ENCODE data around the gene RAMP2.
A peak's percentile ranks its signal among the peaks of the same experiment; 100 is the strongest.

The RAMP2 gene

DNA sequence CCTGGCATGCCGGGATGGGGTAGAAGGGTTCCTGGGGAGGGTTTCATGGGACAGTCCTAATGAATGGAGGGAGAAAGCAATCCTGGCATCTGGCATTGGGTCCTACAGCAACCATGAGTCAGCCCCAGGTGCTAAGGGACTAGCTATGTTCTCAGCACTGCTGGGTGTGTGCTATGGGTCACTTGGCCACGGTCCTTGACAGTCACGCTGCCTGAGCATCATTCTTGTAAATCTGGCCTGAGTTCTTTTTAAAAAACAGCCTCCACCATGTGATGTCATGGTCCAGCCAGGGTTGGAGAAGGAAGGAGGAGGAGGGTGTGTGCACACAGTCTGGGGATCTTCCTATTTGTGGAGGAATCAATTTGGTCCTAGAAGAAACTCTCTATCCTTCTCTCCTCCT, 6.2 kb upstream of the RAMP2 start:
- no peak overlapping the region for H3K4me2 ChIP-seq (ENCODE audit: low read length)
- no peaks in the 10 kb centered on the region for H3K9me2 ChIP-seq (ENCODE audit: low read depth, low read length)
- no peaks in the 10 kb centered on the region for H4K20me1 ChIP-seq (ENCODE audit: insufficient read depth, low read length)
- no peaks in the 10 kb centered on the region for H3K9me3 ChIP-seq (ENCODE audit: low read length)
- no peak overlapping the region for H3K4me3 ChIP-seq (ENCODE audit: low read depth, low read length, poor library complexity, severe bottlenecking)
- no peaks in the 10 kb centered on the region for H3K4me1 ChIP-seq (ENCODE audit: insufficient read depth, low read length, severe bottlenecking)
- no peaks in the 10 kb centered on the region for H3F3A ChIP-seq (ENCODE audit: insufficient read depth, low read length)
- no peaks in the 10 kb centered on the region for H3K79me2 ChIP-seq (ENCODE audit: insufficient read depth, low read length)
- H3K36me3 ChIP-seq (ENCODE audit: insufficient read depth, low read length), result no peaks in the 10 kb centered on the region
- H3K27ac ChIP-seq (ENCODE audit: low read depth, low read length, poor library complexity, severe bottlenecking), result no peak overlapping the region
- no peak overlapping the region for H2AFZ ChIP-seq (ENCODE audit: low read length)
- no peak for TF ChIP-seq EZH2 (IDR thresholded peaks at IDR 0.05; ENCODE audit: borderline replicate concordance, low read length)
- TF ChIP-seq, protein P1, sequence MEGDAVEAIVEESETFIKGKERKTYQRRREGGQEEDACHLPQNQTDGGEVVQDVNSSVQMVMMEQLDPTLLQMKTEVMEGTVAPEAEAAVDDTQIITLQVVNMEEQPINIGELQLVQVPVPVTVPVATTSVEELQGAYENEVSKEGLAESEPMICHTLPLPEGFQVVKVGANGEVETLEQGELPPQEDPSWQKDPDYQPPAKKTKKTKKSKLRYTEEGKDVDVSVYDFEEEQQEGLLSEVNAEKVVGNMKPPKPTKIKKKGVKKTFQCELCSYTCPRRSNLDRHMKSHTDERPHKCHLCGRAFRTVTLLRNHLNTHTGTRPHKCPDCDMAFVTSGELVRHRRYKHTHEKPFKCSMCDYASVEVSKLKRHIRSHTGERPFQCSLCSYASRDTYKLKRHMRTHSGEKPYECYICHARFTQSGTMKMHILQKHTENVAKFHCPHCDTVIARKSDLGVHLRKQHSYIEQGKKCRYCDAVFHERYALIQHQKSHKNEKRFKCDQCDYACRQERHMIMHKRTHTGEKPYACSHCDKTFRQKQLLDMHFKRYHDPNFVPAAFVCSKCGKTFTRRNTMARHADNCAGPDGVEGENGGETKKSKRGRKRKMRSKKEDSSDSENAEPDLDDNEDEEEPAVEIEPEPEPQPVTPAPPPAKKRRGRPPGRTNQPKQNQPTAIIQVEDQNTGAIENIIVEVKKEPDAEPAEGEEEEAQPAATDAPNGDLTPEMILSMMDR (IDR thresholded peaks at IDR 0.05; ENCODE audit: low read length), result no peak
- no peaks in the 10 kb centered on the region for H3K27me3 ChIP-seq (ENCODE audit: insufficient read depth, low read length)
- H3K9ac ChIP-seq (ENCODE audit: low read length), result no peak overlapping the region

DNA sequence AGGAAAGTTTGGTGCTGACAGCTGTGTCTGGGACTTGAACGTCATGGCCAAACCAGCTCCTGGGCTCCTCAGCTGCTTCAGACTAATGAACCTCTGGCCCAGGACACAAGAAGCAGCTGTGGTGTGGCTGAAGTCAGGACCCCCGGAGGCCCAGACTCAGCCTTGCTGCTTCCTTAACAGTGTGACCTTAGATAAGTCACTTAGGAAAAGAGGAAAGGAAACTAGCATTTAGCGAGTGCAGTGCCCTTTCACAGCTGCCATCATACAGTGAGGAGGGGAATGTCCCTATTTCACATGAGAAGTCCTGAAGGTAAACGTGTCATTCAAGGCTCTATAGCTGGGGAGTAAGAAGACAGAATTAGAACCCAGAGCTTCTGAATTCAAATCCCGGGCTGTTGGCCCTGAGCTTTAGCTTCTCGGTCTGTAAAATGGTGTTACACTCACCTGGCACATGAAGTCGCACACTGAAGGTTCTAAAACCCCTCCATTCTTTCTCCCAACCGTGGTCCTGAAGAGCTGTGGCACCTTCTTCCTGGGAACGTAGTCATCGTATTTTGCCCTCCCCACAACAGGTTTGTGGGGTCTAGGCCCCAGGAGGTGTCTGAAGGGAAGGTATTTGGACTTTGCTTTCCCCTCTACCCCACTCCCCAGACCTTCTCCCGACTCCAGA, 910 bp upstream of the RAMP2 start:
- no peak overlapping the region for H3K4me3 ChIP-seq (ENCODE audit: low read depth, low read length, poor library complexity, severe bottlenecking)

DNA sequence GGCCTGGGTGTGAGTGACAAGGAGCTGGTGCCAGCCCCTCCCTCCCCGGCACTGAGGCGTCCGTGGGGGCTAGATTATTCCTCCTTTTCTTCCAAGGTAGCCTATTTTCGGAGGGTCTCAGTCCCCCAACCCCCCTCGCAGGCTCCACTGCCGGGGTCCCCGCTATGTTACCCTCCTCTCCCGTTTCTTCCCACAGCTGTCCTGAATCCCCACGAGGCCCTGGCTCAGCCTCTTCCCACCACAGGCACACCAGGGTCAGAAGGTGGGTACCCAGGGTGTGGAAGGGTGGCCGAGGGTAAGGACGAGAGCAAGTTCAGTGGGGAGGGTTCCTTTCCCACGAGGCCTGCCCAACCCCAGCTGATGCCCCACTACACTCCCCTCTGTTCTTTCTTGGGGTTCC, 611 bp downstream of the RAMP2 start:
- no peak overlapping the region for H2AFZ ChIP-seq (ENCODE audit: low read length)
- H4K20me1 ChIP-seq (ENCODE audit: insufficient read depth, low read length), result no peaks in the 10 kb centered on the region
- peak overlapping the region; percentile 52 for H3K4me3 ChIP-seq (ENCODE audit: low read depth, low read length, poor library complexity, severe bottlenecking)
- H3K79me2 ChIP-seq (ENCODE audit: insufficient read depth, low read length), result no peaks in the 10 kb centered on the region
- H3K4me2 ChIP-seq (ENCODE audit: low read length), result peak overlapping the region; percentile 68
- 0 out of 2 replicates have a peak, but pooled peaks cover 5% of the 10 kb centered on the region for H3K27me3 ChIP-seq (ENCODE audit: insufficient read depth, low read length)
- TF ChIP-seq, protein P1 (IDR thresholded peaks at IDR 0.05; ENCODE audit: low read length), result no peak
- no peak for TF ChIP-seq EZH2 (IDR thresholded peaks at IDR 0.05; ENCODE audit: borderline replicate concordance, low read length)
- no peaks in the 10 kb centered on the region for H3K9me2 ChIP-seq (ENCODE audit: low read depth, low read length)
- no peaks in the 10 kb centered on the region for H3F3A ChIP-seq (ENCODE audit: insufficient read depth, low read length)
- no peaks in the 10 kb centered on the region for H3K36me3 ChIP-seq (ENCODE audit: insufficient read depth, low read length)
- H3K9ac ChIP-seq (ENCODE audit: low read length), result peak overlapping the region; percentile 41; the same call in 1 of the 2 replicates
- no peaks in the 10 kb centered on the region for H3K9me3 ChIP-seq (ENCODE audit: low read length)
- H3K4me1 ChIP-seq (ENCODE audit: insufficient read depth, low read length, severe bottlenecking), result peaks cover 12% of the 10 kb centered on the region
- H3K27ac ChIP-seq (ENCODE audit: low read depth, low read length, poor library complexity, severe bottlenecking), result no peak overlapping the region

More for the DNA sequence above, 910 bp upstream of the RAMP2 start:
- Histone ChIP-seq H3K27ac (ENCODE audit: low read depth, low read length, poor library complexity, severe bottlenecking) (no peak overlapping the region), H3K4me1 (ENCODE audit: insufficient read depth, low read length, severe bottlenecking) (peaks cover 12% of the 10 kb centered on the region), H3F3A (ENCODE audit: insufficient read depth, low read length) (no peaks in the 10 kb centered on the region), H3K36me3 (ENCODE audit: insufficient read depth, low read length) (no peaks in the 10 kb centered on the region), H3K9ac (ENCODE audit: low read length) (no peak overlapping the region), H3K79me2 (ENCODE audit: insufficient read depth, low read length) (no peaks in the 10 kb centered on the region), H2AFZ (ENCODE audit: low read length) (no peak overlapping the region), H3K27me3 (ENCODE audit: insufficient read depth, low read length) (0 out of 2 replicates have a peak, but pooled peaks cover 5% of the 10 kb centered on the region), H3K4me2 (ENCODE audit: low read length) (peak overlapping the region; percentile 68; the same call in 1 of the 2 replicates), H4K20me1 (ENCODE audit: insufficient read depth, low read length) (no peaks in the 10 kb centered on the region), H3K9me2 (ENCODE audit: low read depth, low read length) (no peaks in the 10 kb centered on the region), H3K9me3 (ENCODE audit: low read length) (no peaks in the 10 kb centered on the region)
- no peak for TF ChIP-seq EZH2 (IDR thresholded peaks at IDR 0.05; ENCODE audit: borderline replicate concordance, low read length)
- TF ChIP-seq, protein P1 (IDR thresholded peaks at IDR 0.05; ENCODE audit: low read length), result no peak

All from OCI-LY1 (cell line).